OCI-LY3 (cell line): ENCODE data around the gene DRICH1.
"Not testable (repeated sequence)": the region's sequence is repeated elsewhere in the genome, so short reads cannot be mapped to it uniquely, and the experiment has no call there.

ENCODE experiments used
- H2AFZ ChIP-seq: fragments of 200-600, 300-600 bp; shearing (Covaris generic); 2 replicates; pipeline ENCODE4 v1.6.0; 2014; ENCODE audit warnings: antibody characterized with exemption, low read depth, low read length
- H3K27ac ChIP-seq: fragments of 200-600, 300-600 bp; sonication (generic); 2 replicates; pipeline ENCODE4 v1.5.1; 2014; ENCODE audit warnings: mild to moderate bottlenecking, low read length, moderate library complexity, mixed read lengths
- H3K27me3 ChIP-seq: fragments of 200-600, 300-600 bp; sonication (generic); 2 replicates; pipeline ENCODE4 v1.6.1; 2014; ENCODE audit warnings: low read depth, low read length, mixed read lengths
- H3K36me3 ChIP-seq: fragments of 200-600, 300-600 bp; sonication (generic); replicated peaks from 2 replicates; pipeline ENCODE3; 2014; ENCODE audit warnings: low read depth, low read length, mixed read lengths
- H3K4me1 ChIP-seq: fragments of 300-600, 200-600 bp; sonication (generic); 2 replicates; pipeline ENCODE4 v1.6.1; 2014; ENCODE audit warnings: low read length, mixed read lengths
- H3K4me2 ChIP-seq: fragments of 200-600, 300-600 bp; sonication (generic); 2 replicates; pipeline ENCODE4 v1.6.1; 2014; ENCODE audit warnings: low read length, mixed read lengths
- H3K4me3 ChIP-seq: fragments of 300-600, 200-600 bp; sonication (generic); 2 replicates; pipeline ENCODE4 v1.5.1; 2014; ENCODE audit warnings: antibody characterized with exemption, mild to moderate bottlenecking, low read length, moderate library complexity
- H3K79me2 ChIP-seq: fragments of 300-600, 200-600 bp; shearing (Covaris generic); 2 replicates; pipeline ENCODE4 v1.6.1; 2014; ENCODE audit warnings: mild to moderate bottlenecking, low read length, mixed read lengths
- H3K9ac ChIP-seq: fragments of 300-600, 200-600 bp; shearing (Covaris generic); 2 replicates; pipeline ENCODE4 v1.6.0; 2014; ENCODE audit warnings: mild to moderate bottlenecking, low read length, moderate library complexity
- H3K9me3 ChIP-seq: fragments of 200-600, 300-600 bp; shearing (Covaris generic); 2 replicates; pipeline ENCODE4 v1.6.1; 2014; ENCODE audit warnings: low read length, mixed read lengths; ENCODE audit not compliant: insufficient read depth
- H4K20me1 ChIP-seq: fragments of 200-600, 300-600 bp; sonication (generic); 2 replicates; pipeline ENCODE4 v1.6.1; 2016; ENCODE audit warnings: low read length, mixed read lengths; ENCODE audit not compliant: insufficient read depth
- EZH2phosphoT487 ChIP-seq: fragments of 200-600 bp; shearing (Covaris generic); IDR thresholded peaks from 2 replicates; pipeline ENCODE4 v1.6.1; 2018; ENCODE audit warnings: antibody characterized with exemption, mixed run types, low read depth
- TF ChIP-seq, protein P1 (sequence below): fragments of 200-600, 300-600 bp; sonication (generic); IDR thresholded peaks from 2 replicates; pipeline ENCODE4 v1.5.1; 2014; ENCODE audit warnings: antibody characterized with exemption, low read length, low read depth

Gene DRICH1, protein sequence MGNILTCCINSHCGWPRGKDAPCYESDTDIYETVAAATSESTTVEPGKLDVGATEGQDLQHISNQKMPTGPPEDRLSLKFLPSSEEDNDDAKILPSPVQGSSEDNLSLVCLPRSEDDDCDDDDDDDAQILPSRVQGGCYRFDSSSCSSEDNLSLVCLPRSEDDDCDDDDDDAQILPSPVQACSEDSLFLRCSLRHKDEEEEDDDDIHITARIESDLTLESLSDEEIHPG

DNA sequence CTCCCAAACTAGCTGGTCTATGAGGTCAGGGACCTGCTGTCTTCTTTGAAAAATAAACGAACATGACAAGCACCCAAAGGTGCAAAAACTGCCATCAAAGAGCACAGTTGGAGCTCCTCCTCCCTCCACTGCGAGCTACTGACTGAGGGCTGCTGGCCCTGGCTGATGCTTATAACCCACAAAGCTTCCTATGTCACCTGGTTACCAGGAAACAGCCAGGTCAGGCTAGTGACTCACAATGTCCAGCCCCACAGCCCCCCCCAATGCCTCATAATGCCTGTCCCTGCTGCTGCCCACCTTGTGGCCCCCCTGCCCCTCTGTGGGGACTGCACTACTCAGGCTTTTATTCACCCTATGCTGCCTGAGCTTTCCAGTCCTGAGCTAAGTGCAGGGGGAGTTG, at the start of gene DRICH1:
TSS of gene DRICH1 (minus strand) at position 144 of the 400 bp plus-strand sequence. CDS start 298 bp downstream, outside the sequence.
- Histone ChIP-seq H3K27me3 (no peaks in the 10 kb centered on the region), H3K4me1 (no peaks in the 10 kb centered on the region), H3K79me2 (no peaks in the 10 kb centered on the region), H4K20me1 (no peaks in the 10 kb centered on the region), H3K4me2 (no peak within 1 kb of the TSS), H3K9ac (no peak within 1 kb of the TSS), H3K4me3 (no peak within 1 kb of the TSS), H3K27ac (no peak within 1 kb of the TSS), H2AFZ (no peak within 1 kb of the TSS), H3K36me3 (no peaks in the 10 kb centered on the region), H3K9me3 (no peaks in the 10 kb centered on the region)
- TF ChIP-seq, protein P1, sequence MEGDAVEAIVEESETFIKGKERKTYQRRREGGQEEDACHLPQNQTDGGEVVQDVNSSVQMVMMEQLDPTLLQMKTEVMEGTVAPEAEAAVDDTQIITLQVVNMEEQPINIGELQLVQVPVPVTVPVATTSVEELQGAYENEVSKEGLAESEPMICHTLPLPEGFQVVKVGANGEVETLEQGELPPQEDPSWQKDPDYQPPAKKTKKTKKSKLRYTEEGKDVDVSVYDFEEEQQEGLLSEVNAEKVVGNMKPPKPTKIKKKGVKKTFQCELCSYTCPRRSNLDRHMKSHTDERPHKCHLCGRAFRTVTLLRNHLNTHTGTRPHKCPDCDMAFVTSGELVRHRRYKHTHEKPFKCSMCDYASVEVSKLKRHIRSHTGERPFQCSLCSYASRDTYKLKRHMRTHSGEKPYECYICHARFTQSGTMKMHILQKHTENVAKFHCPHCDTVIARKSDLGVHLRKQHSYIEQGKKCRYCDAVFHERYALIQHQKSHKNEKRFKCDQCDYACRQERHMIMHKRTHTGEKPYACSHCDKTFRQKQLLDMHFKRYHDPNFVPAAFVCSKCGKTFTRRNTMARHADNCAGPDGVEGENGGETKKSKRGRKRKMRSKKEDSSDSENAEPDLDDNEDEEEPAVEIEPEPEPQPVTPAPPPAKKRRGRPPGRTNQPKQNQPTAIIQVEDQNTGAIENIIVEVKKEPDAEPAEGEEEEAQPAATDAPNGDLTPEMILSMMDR: no peak
- TF ChIP-seq EZH2phosphoT487: no peak

DNA sequence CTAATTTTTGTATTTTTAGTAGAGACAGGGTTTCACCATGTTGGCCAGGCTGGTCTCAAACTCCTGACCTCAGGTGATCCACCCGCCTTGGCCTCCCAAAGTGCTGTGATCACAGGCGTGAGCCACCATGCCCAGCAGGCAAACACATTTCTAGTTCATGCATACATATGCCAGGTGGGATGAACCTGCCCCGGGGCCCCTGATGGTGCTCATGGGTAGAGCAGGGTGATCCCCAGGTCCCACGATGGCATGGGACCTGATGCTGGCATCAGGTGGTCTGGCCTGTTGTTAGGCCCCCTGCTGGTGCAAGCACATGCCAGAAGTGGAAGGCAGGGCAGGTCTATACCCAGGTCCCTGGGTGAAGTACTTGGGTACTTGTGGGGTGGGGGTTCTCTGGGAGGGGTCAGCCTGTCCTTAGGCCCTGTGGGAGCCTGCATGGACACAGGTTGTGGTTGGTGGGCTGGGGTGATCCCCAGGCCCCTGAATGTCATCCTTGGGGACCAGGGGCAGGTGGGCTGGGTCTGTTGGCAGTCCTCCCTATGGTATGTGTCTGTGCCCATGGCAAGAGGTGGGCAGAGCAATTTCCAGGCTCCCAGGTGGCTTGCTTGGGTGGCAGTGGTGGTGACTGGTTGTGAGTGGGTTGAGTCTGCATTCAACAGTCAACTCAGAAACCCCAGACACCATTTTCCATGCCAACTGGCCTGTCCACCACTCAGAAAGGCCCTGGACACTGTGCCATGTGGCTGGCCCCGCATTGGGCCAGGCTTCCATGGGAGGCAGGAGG, 49.1 kb upstream of the DRICH1 start:
- TF ChIP-seq, protein P1: no peak
- Histone ChIP-seq H2AFZ (no peak overlapping the region), H3K27ac (no peak overlapping the region), H3K36me3 (peaks cover 3% of the 10 kb centered on the region), H3K4me1 (no peaks in the 10 kb centered on the region), H3K27me3 (no peaks in the 10 kb centered on the region), H3K79me2 (no peaks in the 10 kb centered on the region), H3K4me3 (no peak overlapping the region), H3K4me2 (no peak overlapping the region), H3K9ac (no peak overlapping the region), H4K20me1 (no peaks in the 10 kb centered on the region; the same call in 1 of the 2 replicates), H3K9me3 (no peaks in the 10 kb centered on the region)

DNA sequence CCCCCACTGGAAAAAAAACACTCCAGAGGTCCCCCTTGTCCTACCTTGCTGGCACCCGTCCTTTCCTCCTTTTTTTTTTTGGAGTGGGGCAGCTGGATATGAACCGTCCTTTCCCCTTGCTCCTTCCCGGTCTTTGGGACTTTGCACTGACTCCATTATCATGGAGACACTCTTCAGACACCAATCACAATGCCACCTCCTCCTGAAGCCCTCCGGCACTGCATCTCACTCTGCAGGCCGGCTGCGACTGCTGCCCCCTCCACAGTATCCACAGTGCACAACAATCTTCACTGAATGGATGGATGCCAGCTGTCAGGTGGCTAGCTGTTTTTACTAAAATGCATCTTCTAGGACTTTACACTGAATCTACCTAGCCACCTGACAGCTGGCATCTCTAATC, 46.0 kb upstream of the DRICH1 start:
- Histone ChIP-seq H3K4me1 (no peaks in the 10 kb centered on the region), H3K27ac (no peak overlapping the region), H4K20me1 (no peaks in the 10 kb centered on the region; the same call in 1 of the 2 replicates), H3K4me3 (no peak overlapping the region), H2AFZ (no peak overlapping the region), H3K27me3 (no peaks in the 10 kb centered on the region), H3K9me3 (no peaks in the 10 kb centered on the region), H3K36me3 (no peaks in the 10 kb centered on the region), H3K9ac (no peak overlapping the region), H3K79me2 (no peaks in the 10 kb centered on the region), H3K4me2 (no peak overlapping the region)
- TF ChIP-seq, protein P1: no peak
- no peak for TF ChIP-seq EZH2phosphoT487

DNA sequence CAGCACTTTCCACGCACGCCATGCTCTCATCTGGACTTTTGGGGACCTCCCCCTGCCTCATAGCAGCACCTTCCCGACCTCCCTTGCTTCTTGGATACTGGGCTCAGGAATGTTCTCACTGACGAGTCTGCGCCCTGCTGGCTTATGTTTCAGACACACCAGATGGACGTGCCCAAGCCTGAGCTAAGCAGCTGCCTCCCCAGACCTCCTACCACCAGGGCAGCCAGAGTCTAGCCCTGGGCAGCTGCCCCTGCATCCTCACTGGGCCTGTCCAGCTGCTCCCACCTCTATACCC, 45.5 kb upstream of the DRICH1 start:
- Histone ChIP-seq H3K27ac (no peak overlapping the region), H3K4me2 (no peak overlapping the region), H3K36me3 (no peaks in the 10 kb centered on the region), H3K4me3 (no peak overlapping the region), H3K9me3 (no peaks in the 10 kb centered on the region), H2AFZ (no peak overlapping the region), H3K9ac (no peak overlapping the region), H3K79me2 (no peaks in the 10 kb centered on the region), H4K20me1 (no peaks in the 10 kb centered on the region; the same call in 1 of the 2 replicates), H3K27me3 (no peaks in the 10 kb centered on the region), H3K4me1 (no peaks in the 10 kb centered on the region)
- no peak for TF ChIP-seq EZH2phosphoT487
- TF ChIP-seq, protein P1: no peak

DNA sequence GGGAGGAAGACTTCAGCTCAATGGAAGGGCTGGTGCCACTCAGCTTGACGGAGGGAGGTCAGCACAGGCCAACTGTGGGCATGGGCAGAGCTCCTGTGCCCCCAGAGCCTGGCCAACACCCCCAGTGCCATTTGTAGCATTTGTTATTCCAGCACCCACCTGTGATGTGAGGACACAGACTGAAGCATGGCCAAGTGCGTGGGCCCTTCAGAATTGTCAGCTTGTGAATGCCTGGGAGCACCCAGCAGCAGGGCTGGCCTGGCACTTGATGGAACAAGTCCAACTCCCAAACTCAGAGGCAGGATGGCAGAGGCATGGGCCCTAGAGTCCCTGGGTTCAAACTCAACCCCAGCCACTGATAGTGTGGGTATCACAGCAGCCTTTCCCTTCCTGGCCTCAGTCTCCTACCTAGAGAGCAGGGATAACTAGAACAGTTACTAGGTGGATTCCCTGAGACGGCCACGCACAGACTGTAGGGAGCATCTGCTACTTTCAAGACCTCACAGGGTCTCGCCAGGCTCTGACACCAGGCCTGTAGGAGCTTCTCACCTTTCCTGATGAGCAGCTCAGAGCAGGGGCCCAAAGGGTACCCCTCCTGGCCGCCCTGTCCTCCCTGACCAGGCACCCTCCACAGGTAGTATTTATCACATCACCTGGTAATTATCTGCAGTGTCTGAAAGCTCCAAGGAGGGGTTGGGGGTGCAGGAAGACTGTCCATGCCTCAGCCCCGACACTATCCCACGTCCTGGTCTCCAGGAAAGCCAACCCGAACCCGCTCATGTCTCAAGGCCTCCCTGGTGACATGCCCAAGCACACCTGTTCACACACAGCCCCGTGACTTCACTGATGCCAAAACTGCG, 45.0 kb upstream of the DRICH1 start:
- not testable (repeated sequence) for H3K36me3 ChIP-seq, H3K9ac ChIP-seq, H2AFZ ChIP-seq, H3K27me3 ChIP-seq, H3K27ac ChIP-seq, H3K4me2 ChIP-seq, H3K4me3 ChIP-seq, H3K79me2 ChIP-seq, H4K20me1 ChIP-seq, H3K4me1 ChIP-seq, H3K9me3 ChIP-seq
